ENCODE data around the gene PKD1L1. TPM values are rescaled to one million over a fixed set of nuclear protein-coding genes. Genes with fewer than 3 reads are reported as not detected.
"Not testable (repeated sequence)": the region's sequence is repeated elsewhere in the genome, so short reads cannot be mapped to it uniquely, and the experiment has no call there.

Gene PKD1L1
- total RNA-seq, 1 experiment from 2014 or later: 2.8 TPM

DNA sequence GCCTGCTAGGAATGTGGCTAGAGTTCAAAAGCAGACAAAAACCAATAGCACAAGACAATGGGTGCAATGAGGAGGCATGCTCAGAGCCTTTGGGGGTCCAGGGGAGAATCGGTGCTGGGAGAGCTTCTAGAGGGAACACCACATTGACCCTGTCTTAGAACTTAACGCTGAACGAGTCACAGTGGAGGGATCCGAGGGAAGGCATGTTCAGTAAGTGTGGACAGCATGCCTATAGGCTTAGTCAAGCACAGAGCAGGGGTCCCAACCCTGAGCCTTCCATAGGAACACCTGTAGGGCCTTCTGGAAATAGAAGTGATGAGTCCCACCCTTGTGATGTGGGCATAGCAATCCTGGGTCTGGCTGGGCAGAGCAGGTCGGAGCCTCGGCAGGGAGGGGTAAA is 148.7 kb downstream of the PKD1L1 start:
- H3K79me2 ChIP-seq (ENCODE audit: low read length): peaks cover 19% of the 10 kb centered on the region
- H2AFZ ChIP-seq (ENCODE audit: low read length): no peak overlapping the region
- no peaks in the 10 kb centered on the region for H3K9me3 ChIP-seq (ENCODE audit: low read length)
- no peaks in the 10 kb centered on the region for H3K27me3 ChIP-seq (ENCODE audit: low read length)
- no peak overlapping the region for H3K9ac ChIP-seq (ENCODE audit: low read length)
- peaks cover 81% of the 10 kb centered on the region for H3K4me1 ChIP-seq (ENCODE audit: low read length)
- H3K9me2 ChIP-seq (replicated peaks; ENCODE audit: insufficient read depth, low read length): no peaks in the 10 kb centered on the region
- no peak overlapping the region for H3K4me3 ChIP-seq (ENCODE audit: low read length)
- H4K20me1 ChIP-seq (ENCODE audit: insufficient read depth, low read depth, low read length): no peaks in the 10 kb centered on the region
- peak; percentile 45 for DNase-seq
- peak overlapping the region; percentile 64 for H3K27ac ChIP-seq (ENCODE audit: low read length)
- peaks cover 30% of the 10 kb centered on the region for H3K36me3 ChIP-seq (ENCODE audit: insufficient read depth, low read length)
- H3K4me2 ChIP-seq (ENCODE audit: low read depth, low read length, poor library complexity, severe bottlenecking): no peak overlapping the region

DNA sequence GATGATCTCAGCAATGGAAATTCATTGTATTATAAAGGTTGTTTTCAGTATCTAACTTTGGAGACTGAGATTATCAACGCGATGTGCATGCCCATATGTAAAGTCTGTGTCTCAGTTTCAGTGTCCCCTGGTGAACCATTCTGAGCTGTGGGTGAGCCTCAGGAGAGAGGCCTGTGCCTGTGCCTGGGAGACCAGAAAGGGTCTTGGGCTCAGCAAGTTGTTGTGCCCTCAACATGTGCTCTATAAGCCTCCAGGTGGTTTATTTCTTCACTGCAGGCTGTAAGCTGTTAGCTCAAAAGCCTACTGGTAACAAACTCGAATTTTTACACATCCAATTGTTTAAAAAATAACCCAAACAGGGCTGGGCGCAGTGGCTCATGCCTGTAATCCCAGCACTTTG is 151.9 kb downstream of the PKD1L1 start:
- no peak overlapping the region for H2AFZ ChIP-seq (ENCODE audit: low read length)
- H3K9me3 ChIP-seq (ENCODE audit: low read length): no peaks in the 10 kb centered on the region

DNA sequence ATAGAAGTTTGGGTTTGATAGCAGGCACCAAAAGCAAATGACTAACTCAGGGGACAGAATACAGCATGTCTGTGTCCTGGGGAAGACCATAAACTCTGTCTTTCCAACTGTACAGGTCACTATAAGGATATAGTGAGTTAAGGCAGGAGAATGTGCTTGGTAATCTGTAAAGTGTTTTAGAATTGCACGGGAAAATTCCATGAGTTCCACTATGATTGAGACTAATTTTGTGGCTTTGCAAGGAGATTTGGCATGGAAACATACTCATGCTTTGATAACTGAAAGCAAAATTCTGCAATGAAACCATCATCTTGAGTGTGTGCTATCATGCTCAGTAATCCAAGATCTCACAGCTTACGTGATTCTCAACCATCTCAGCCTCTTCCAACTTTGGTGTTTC is 152.6 kb downstream of the PKD1L1 start:
- Histone ChIP-seq H4K20me1 (ENCODE audit: insufficient read depth, low read depth, low read length) (no peaks in the 10 kb centered on the region), H3K4me2 (ENCODE audit: low read depth, low read length, poor library complexity, severe bottlenecking) (peak overlapping the region; percentile 82), H3K27me3 (ENCODE audit: low read length) (no peaks in the 10 kb centered on the region), H3K4me1 (ENCODE audit: low read length) (peaks cover 86% of the 10 kb centered on the region), H3K79me2 (ENCODE audit: low read length) (peaks cover 28% of the 10 kb centered on the region), H3K9me3 (ENCODE audit: low read length) (no peaks in the 10 kb centered on the region), H3K27ac (ENCODE audit: low read length) (peak overlapping the region; percentile 98), H3K9me2 (replicated peaks; ENCODE audit: insufficient read depth, low read length) (no peaks in the 10 kb centered on the region), H3K9ac (ENCODE audit: low read length) (peak overlapping the region; percentile 34), H2AFZ (ENCODE audit: low read length) (no peak overlapping the region), H3K36me3 (ENCODE audit: insufficient read depth, low read length) (peaks cover 34% of the 10 kb centered on the region), H3K4me3 (ENCODE audit: low read length) (peak overlapping the region; percentile 71)
- DNase-seq: peak; percentile 56

More for the DNA sequence above, 151.9 kb downstream of the PKD1L1 start:
- peak overlapping the region; percentile 34 for H3K9ac ChIP-seq (ENCODE audit: low read length)
- peak; percentile 77 for DNase-seq
- H3K4me1 ChIP-seq (ENCODE audit: low read length): peaks cover 90% of the 10 kb centered on the region
- H3K4me2 ChIP-seq (ENCODE audit: low read depth, low read length, poor library complexity, severe bottlenecking): peak overlapping the region; percentile 82
- H3K27ac ChIP-seq (ENCODE audit: low read length): peak overlapping the region; percentile 98
- H3K79me2 ChIP-seq (ENCODE audit: low read length): peaks cover 28% of the 10 kb centered on the region
- H3K4me3 ChIP-seq (ENCODE audit: low read length): peak overlapping the region; percentile 71
- no peaks in the 10 kb centered on the region for H3K9me2 ChIP-seq (replicated peaks; ENCODE audit: insufficient read depth, low read length)
- no peaks in the 10 kb centered on the region for H4K20me1 ChIP-seq (ENCODE audit: insufficient read depth, low read depth, low read length)
- H3K36me3 ChIP-seq (ENCODE audit: insufficient read depth, low read length): peaks cover 34% of the 10 kb centered on the region
- H3K27me3 ChIP-seq (ENCODE audit: low read length): no peaks in the 10 kb centered on the region

DNA sequence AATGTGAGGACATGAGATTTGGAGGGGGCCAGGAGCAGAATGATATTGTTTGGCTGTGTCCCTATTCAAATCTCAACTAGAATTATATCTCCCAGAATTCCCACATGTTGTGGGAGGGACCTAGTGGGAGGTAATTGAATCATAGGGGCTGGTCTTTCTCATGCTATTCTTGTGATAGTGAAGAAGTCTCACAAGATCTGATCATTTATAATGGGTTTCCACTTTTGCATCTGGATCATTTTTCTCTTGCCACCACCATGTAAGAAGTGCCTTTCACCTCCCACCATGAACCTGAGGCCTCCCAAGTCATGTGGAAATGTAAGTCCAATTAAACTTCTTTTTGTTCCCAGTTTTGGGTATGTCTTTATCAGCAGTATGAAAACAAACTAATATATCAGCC is 153.1 kb downstream of the PKD1L1 start:
- H3K4me2 ChIP-seq (ENCODE audit: low read depth, low read length, poor library complexity, severe bottlenecking): peak overlapping the region; percentile 82
- H3K9me3 ChIP-seq (ENCODE audit: low read length); H3K27me3 ChIP-seq (ENCODE audit: low read length); H2AFZ ChIP-seq (ENCODE audit: low read length); H3K9me2 ChIP-seq (replicated peaks; ENCODE audit: insufficient read depth, low read length); H4K20me1 ChIP-seq (ENCODE audit: insufficient read depth, low read depth, low read length): not testable (repeated sequence)
- peaks cover 28% of the 10 kb centered on the region for H3K79me2 ChIP-seq (ENCODE audit: low read length)
- H3K27ac ChIP-seq (ENCODE audit: low read length): peak overlapping the region; percentile 98
- DNase-seq: peak; percentile 45
- peaks cover 81% of the 10 kb centered on the region for H3K4me1 ChIP-seq (ENCODE audit: low read length)
- peak overlapping the region; percentile 71 for H3K4me3 ChIP-seq (ENCODE audit: low read length)
- peak overlapping the region; percentile 34 for H3K9ac ChIP-seq (ENCODE audit: low read length)
- H3K36me3 ChIP-seq (ENCODE audit: insufficient read depth, low read length): peaks cover 34% of the 10 kb centered on the region

DNA sequence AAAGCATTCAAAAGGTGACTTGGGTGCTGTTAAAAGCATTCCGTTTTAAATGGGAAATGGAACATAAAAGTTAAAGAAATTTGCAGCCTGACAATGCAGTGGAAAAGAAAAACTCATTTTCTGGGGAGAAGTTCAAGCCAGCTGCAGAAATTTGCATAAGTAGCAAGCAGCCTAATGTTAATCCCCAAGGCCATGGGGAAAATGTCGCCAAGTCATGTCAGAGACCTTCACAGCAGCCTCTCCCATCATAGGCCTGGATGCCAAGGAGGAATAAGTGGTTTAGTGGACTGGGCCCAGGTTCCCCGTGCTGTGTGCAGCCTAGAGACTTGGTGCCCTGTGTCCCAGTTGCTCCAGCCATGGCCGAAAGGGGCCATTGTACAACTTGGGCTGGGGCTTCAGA is 154.2 kb downstream of the PKD1L1 start:
- DNase-seq: peak; percentile 72
- Histone ChIP-seq H3K27ac (ENCODE audit: low read length) (peak overlapping the region; percentile 98), H4K20me1 (ENCODE audit: insufficient read depth, low read depth, low read length) (no peaks in the 10 kb centered on the region), H2AFZ (ENCODE audit: low read length) (no peak overlapping the region), H3K27me3 (ENCODE audit: low read length) (no peaks in the 10 kb centered on the region), H3K4me1 (ENCODE audit: low read length) (peaks cover 70% of the 10 kb centered on the region), H3K9me3 (ENCODE audit: low read length) (no peaks in the 10 kb centered on the region), H3K36me3 (ENCODE audit: insufficient read depth, low read length) (peaks cover 34% of the 10 kb centered on the region), H3K79me2 (ENCODE audit: low read length) (peaks cover 28% of the 10 kb centered on the region), H3K9ac (ENCODE audit: low read length) (peak overlapping the region; percentile 73), H3K4me2 (ENCODE audit: low read depth, low read length, poor library complexity, severe bottlenecking) (peak overlapping the region; percentile 82), H3K9me2 (replicated peaks; ENCODE audit: insufficient read depth, low read length) (no peaks in the 10 kb centered on the region), H3K4me3 (ENCODE audit: low read length) (peak overlapping the region; percentile 71)

DNA sequence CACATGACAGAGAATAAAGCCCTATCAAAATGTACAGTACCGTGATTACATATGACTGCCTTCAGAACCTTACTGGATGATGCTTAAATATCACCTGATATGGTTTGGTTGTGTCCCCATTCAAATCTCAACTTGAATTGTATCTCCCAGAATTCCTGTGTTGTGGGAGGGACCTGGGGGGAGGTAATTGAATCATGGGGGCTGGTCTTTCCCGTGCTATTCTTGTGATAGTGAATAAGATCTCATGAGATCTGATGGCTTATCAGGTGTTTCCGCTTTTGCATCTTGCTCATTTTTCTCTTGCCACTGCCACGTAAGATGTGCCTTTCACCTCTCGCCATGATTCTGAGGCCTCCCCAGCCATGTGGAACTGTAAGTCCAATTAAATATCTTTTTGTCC is 155.1 kb downstream of the PKD1L1 start:
- H3K9ac ChIP-seq (ENCODE audit: low read length): peak overlapping the region; percentile 73
- not testable (repeated sequence) for H3K9me2 ChIP-seq (replicated peaks; ENCODE audit: insufficient read depth, low read length)

DNA sequence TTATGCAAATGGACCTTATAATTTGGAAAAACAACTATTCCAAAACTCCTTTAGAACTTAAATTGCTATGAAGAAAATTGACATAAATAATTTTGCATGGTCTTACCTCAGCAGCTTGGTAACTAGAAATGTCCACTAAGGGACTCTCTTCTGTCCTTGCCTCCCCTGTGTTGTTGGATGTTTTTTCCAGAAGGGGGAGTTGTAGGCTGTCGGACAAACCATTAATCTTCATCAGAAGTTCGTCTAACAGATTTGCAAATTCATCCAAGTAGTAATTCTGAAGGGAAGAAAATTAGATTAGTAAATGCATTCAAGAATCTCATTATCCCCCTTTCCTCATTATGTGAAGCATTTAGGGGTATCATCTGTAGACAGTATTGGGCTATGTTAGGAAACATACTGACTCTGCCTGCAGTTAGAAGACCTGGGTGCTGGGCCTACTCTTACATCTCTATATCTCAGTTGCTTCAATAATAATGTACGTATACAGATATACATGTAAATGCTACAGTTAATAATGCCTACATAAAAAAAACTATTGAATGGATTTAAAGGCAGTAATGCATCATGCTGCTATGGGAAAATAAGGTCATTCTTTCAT is 155.6 kb downstream of the PKD1L1 start:
- Histone ChIP-seq H3K79me2 (ENCODE audit: low read length) (peaks cover 28% of the 10 kb centered on the region), H4K20me1 (ENCODE audit: insufficient read depth, low read depth, low read length) (no peaks in the 10 kb centered on the region), H3K4me1 (ENCODE audit: low read length) (peaks cover 62% of the 10 kb centered on the region), H3K4me3 (ENCODE audit: low read length) (0 out of 2 replicates have a peak overlapping the region, but pooled peaks have one; percentile 71), H3K9me2 (replicated peaks; ENCODE audit: insufficient read depth, low read length) (no peaks in the 10 kb centered on the region), H3K4me2 (ENCODE audit: low read depth, low read length, poor library complexity, severe bottlenecking) (peak overlapping the region; percentile 82), H3K36me3 (ENCODE audit: insufficient read depth, low read length) (peaks cover 32% of the 10 kb centered on the region), H3K27ac (ENCODE audit: low read length) (peak overlapping the region; percentile 98), H3K9ac (ENCODE audit: low read length) (peak overlapping the region; percentile 20), H3K9me3 (ENCODE audit: low read length) (no peaks in the 10 kb centered on the region), H3K27me3 (ENCODE audit: low read length) (no peaks in the 10 kb centered on the region), H2AFZ (ENCODE audit: low read length) (peak overlapping the region; percentile 93; the same call in 1 of the 2 replicates)
- DNase-seq: peak; percentile 86

More for the DNA sequence above, 155.1 kb downstream of the PKD1L1 start:
- H3K36me3 ChIP-seq (ENCODE audit: insufficient read depth, low read length): peaks cover 34% of the 10 kb centered on the region
- not testable (repeated sequence) for H3K9me3 ChIP-seq (ENCODE audit: low read length); H2AFZ ChIP-seq (ENCODE audit: low read length); H3K27me3 ChIP-seq (ENCODE audit: low read length); H4K20me1 ChIP-seq (ENCODE audit: insufficient read depth, low read depth, low read length)
- DNase-seq: peak; percentile 93
- H3K4me3 ChIP-seq (ENCODE audit: low read length): peak overlapping the region; percentile 71
- H3K4me2 ChIP-seq (ENCODE audit: low read depth, low read length, poor library complexity, severe bottlenecking): peak overlapping the region; percentile 82
- peaks cover 28% of the 10 kb centered on the region for H3K79me2 ChIP-seq (ENCODE audit: low read length)
- H3K27ac ChIP-seq (ENCODE audit: low read length): peak overlapping the region; percentile 98
- H3K4me1 ChIP-seq (ENCODE audit: low read length): peaks cover 68% of the 10 kb centered on the region

DNA sequence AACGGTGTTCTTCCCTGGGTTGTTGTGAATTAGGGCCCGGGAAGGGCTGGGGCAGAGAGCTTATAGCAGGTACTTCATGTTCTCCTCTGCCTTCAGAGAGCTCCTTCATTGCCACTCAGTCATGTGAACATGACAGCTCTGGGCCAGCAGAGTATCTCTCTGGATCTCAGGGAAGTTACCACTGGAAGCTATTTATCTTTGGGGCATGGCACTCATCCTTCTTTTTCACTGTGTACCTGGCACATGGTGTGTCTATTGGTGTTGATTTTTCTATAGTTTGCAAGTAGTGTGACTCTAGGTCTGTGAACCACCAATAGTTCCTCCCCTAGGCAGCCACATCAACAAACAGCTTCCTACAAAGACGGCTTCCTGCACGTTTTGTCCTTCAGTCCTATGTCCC is 156.6 kb downstream of the PKD1L1 start:
- Histone ChIP-seq H3K36me3 (ENCODE audit: insufficient read depth, low read length) (peaks cover 24% of the 10 kb centered on the region), H3K4me2 (ENCODE audit: low read depth, low read length, poor library complexity, severe bottlenecking) (peak overlapping the region; percentile 82), H4K20me1 (ENCODE audit: insufficient read depth, low read depth, low read length) (no peaks in the 10 kb centered on the region), H3K9ac (ENCODE audit: low read length) (peak overlapping the region; percentile 13; the same call in 1 of the 2 replicates), H3K79me2 (ENCODE audit: low read length) (peaks cover 24% of the 10 kb centered on the region), H3K9me3 (ENCODE audit: low read length) (no peaks in the 10 kb centered on the region), H3K9me2 (replicated peaks; ENCODE audit: insufficient read depth, low read length) (no peaks in the 10 kb centered on the region), H3K27me3 (ENCODE audit: low read length) (no peaks in the 10 kb centered on the region), H2AFZ (ENCODE audit: low read length) (peak overlapping the region; percentile 93), H3K27ac (ENCODE audit: low read length) (peak overlapping the region; percentile 98), H3K4me1 (ENCODE audit: low read length) (peaks cover 54% of the 10 kb centered on the region), H3K4me3 (ENCODE audit: low read length) (no peak overlapping the region)
- DNase-seq: no peak
